ENCODE measurements around the gene HDLBP.

DNA sequence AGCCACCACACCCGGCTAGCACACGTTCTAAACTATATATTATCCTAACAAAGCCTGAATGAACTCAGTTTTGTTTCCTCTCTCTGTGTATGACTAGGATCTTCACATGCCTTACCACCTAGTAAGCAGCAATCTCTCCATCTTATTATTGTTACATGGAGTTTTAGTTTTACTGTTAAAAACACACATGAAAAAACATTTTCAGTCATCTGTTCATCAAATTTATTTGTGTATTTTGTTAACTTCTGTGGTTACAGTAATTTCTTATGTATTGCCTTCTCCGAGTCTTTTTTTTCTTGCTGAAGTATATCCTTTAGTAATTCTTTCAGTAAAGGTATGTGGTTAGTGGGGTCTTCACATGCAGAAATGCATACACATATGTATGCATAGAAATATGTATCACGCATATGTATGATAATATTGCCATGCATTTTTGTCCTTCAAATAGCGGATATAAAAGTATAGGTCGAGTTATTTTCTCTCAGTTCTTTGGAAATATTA, 95.6 kb downstream of the HDLBP start:
- TF ChIP-seq EZH2 (IDR thresholded peaks at IDR 0.05; ENCODE audit: low read depth), result no peak
- TF ChIP-seq, protein P1, sequence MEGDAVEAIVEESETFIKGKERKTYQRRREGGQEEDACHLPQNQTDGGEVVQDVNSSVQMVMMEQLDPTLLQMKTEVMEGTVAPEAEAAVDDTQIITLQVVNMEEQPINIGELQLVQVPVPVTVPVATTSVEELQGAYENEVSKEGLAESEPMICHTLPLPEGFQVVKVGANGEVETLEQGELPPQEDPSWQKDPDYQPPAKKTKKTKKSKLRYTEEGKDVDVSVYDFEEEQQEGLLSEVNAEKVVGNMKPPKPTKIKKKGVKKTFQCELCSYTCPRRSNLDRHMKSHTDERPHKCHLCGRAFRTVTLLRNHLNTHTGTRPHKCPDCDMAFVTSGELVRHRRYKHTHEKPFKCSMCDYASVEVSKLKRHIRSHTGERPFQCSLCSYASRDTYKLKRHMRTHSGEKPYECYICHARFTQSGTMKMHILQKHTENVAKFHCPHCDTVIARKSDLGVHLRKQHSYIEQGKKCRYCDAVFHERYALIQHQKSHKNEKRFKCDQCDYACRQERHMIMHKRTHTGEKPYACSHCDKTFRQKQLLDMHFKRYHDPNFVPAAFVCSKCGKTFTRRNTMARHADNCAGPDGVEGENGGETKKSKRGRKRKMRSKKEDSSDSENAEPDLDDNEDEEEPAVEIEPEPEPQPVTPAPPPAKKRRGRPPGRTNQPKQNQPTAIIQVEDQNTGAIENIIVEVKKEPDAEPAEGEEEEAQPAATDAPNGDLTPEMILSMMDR (conservative IDR thresholded peaks at IDR 0.05), result no peak

Measured in PC-9 (cell line).